Chondrocyte (in vitro differentiated cells): ENCODE measurements around the gene DCAF6. TPM values are rescaled to one million over a fixed set of nuclear protein-coding genes. Genes with fewer than 3 reads are reported as not detected.

Experiments
- DNase-seq: peaks from one replicate; pipeline ENCODE4 v3.0.0; 2021; ENCODE audit warnings: mixed read lengths, low spot score
- H3K27ac Mint-ChIP-seq: one replicate; pipeline ENCODE4 v1.8.0; 2021; ENCODE audit warnings: mild to moderate bottlenecking, moderate library complexity, mixed read lengths; ENCODE audit not compliant: unreplicated experiment
- H3K27me3 Mint-ChIP-seq: 2 replicates; pipeline ENCODE4 v1.8.0; 2021; ENCODE audit warnings: low read depth, mixed read lengths
- H3K36me3 Mint-ChIP-seq: 2 replicates; pipeline ENCODE4 v1.8.0; 2021; ENCODE audit warnings: low read depth, mixed read lengths
- H3K4me1 Mint-ChIP-seq: 2 replicates; pipeline ENCODE4 v1.8.0; 2021; ENCODE audit warnings: low read depth, mild to moderate bottlenecking, mixed read lengths
- H3K4me3 Mint-ChIP-seq: one replicate; pipeline ENCODE4 v1.8.0; 2021; ENCODE audit warnings: mild to moderate bottlenecking, moderate library complexity, mixed read lengths; ENCODE audit not compliant: unreplicated experiment
- H3K9me3 Mint-ChIP-seq: 2 replicates; pipeline ENCODE4 v1.8.0; 2021; ENCODE audit warnings: low read depth, mixed read lengths
- CTCF ChIP-seq: fragments of 200-600 bp; sonication (generic); IDR thresholded peaks from 2 replicates; pipeline ENCODE4 v1.5.0; 2021; ENCODE audit warnings: antibody characterized with exemption, mild to moderate bottlenecking, moderate library complexity
- total RNA-seq: library from RNA; stranded (reverse); gene quantifications from 3 replicates; pipeline ENCODE4 v1.2.1, GENCODE V29; 2021

DCAF6 gene
- total RNA-seq, 1 donor from 2014 or later = 49.4 TPM

- H3K4me1 Mint-ChIP-seq = peaks cover 10% of the 10 kb centered on the region
- no peak for TF ChIP-seq CTCF
- H3K27ac Mint-ChIP-seq = no peak overlapping the region
- H3K36me3 Mint-ChIP-seq = peaks cover 16% of the 10 kb centered on the region
- H3K27me3 Mint-ChIP-seq = no peaks in the 10 kb centered on the region
- no peak overlapping the region for H3K4me3 Mint-ChIP-seq
- no peak for DNase-seq
- peaks cover 12% of the 10 kb centered on the region for H3K9me3 Mint-ChIP-seq
These were observed 45.5 kb downstream of the DCAF6 start for GRCh38 chr1:167981933-167982332.

GRCh38 chr1:167983797-167984420, 47.4 kb downstream of the DCAF6 start:
- H3K4me3 Mint-ChIP-seq = no peak overlapping the region
- peaks cover 10% of the 10 kb centered on the region for H3K4me1 Mint-ChIP-seq
- H3K27ac Mint-ChIP-seq = no peak overlapping the region
- H3K36me3 Mint-ChIP-seq = peaks cover 10% of the 10 kb centered on the region
- no peak for TF ChIP-seq CTCF
- no peaks in the 10 kb centered on the region for H3K27me3 Mint-ChIP-seq
- no peak for DNase-seq
- H3K9me3 Mint-ChIP-seq = peaks cover 8% of the 10 kb centered on the region

- H3K27ac Mint-ChIP-seq = no peak overlapping the region
- peaks cover 10% of the 10 kb centered on the region for H3K4me1 Mint-ChIP-seq
- H3K27me3 Mint-ChIP-seq = no peaks in the 10 kb centered on the region
- H3K9me3 Mint-ChIP-seq = peaks cover 8% of the 10 kb centered on the region
- no peak for DNase-seq
- H3K36me3 Mint-ChIP-seq = peaks cover 11% of the 10 kb centered on the region
- H3K4me3 Mint-ChIP-seq = no peak overlapping the region
- no peak for TF ChIP-seq CTCF
These were observed 48.5 kb downstream of the DCAF6 start for GRCh38 chr1:167984886-167985489.

GRCh38 chr1:167987174-167987573, 50.7 kb downstream of the DCAF6 start:
- no peak overlapping the region for H3K27ac Mint-ChIP-seq
- H3K27me3 Mint-ChIP-seq = no peaks in the 10 kb centered on the region
- H3K4me3 Mint-ChIP-seq = no peak overlapping the region
- TF ChIP-seq CTCF = no peak
- H3K4me1 Mint-ChIP-seq = peaks cover 10% of the 10 kb centered on the region
- peaks cover 8% of the 10 kb centered on the region for H3K9me3 Mint-ChIP-seq
- H3K36me3 Mint-ChIP-seq = peaks cover 11% of the 10 kb centered on the region
- DNase-seq = no peak

- DNase-seq = no peak
- Mint-ChIP-seq H3K36me3 (peaks cover 15% of the 10 kb centered on the region), H3K4me1 (no peaks in the 10 kb centered on the region), H3K9me3 (no peaks in the 10 kb centered on the region), H3K27me3 (no peaks in the 10 kb centered on the region), H3K4me3 (no peak overlapping the region), H3K27ac (no peak overlapping the region)
- TF ChIP-seq CTCF = no peak
These were observed 55.1 kb downstream of the DCAF6 start for GRCh38 chr1:167991546-167991945.
